BE2C (cell line): ENCODE data around the gene CHAMP1.

ENCODE experiments used
- DNase-seq: peaks from one replicate; pipeline ENCODE4 v3.0.0-alpha.2; 2020
- H3K27me3 ChIP-seq: fragments of 250-450 bp; sonication (Bioruptor Pico); 2 replicates; pipeline ENCODE4 v1.5.1; 2020; ENCODE audit warnings: mild to moderate bottlenecking
- H3K36me3 ChIP-seq: fragments of 250-450 bp; sonication (Bioruptor Pico); 2 replicates; pipeline ENCODE4 v1.5.1; 2020; ENCODE audit warnings: mild to moderate bottlenecking
- H3K4me1 ChIP-seq: fragments of 250-450 bp; sonication (Bioruptor Pico); 2 replicates; pipeline ENCODE4 v1.5.1; 2020
- H3K4me3 ChIP-seq: 2 replicates; pipeline ENCODE4 v1.5.1; 2011; ENCODE audit warnings: low read depth, low read length
- H3K9me3 ChIP-seq: fragments of 250-450 bp; sonication (Bioruptor Pico); 2 replicates; pipeline ENCODE4 v1.5.1; 2020
- CTCF ChIP-seq: IDR thresholded peaks from 2 replicates; pipeline ENCODE4 v1.5.1; 2012; ENCODE audit warnings: mild to moderate bottlenecking, low read depth, low read length

The CHAMP1 gene

GRCh38 chr13:114296448-114296847, 17.9 kb upstream of the CHAMP1 start:
- H3K9me3 ChIP-seq, result no peaks in the 10 kb centered on the region
- H3K36me3 ChIP-seq, result peaks cover 59% of the 10 kb centered on the region
- H3K4me1 ChIP-seq, result no peaks in the 10 kb centered on the region
- no peak for DNase-seq
- no peaks in the 10 kb centered on the region for H3K27me3 ChIP-seq
- TF ChIP-seq CTCF, result no peak
- H3K4me3 ChIP-seq, result no peak overlapping the region

- Histone ChIP-seq H3K4me1 (no peaks in the 10 kb centered on the region), H3K9me3 (no peaks in the 10 kb centered on the region), H3K36me3 (peaks cover 60% of the 10 kb centered on the region), H3K4me3 (no peak overlapping the region), H3K27me3 (no peaks in the 10 kb centered on the region)
- DNase-seq, result no peak
- no peak for TF ChIP-seq CTCF
Measured at GRCh38 chr13:114296902-114297301, 17.4 kb upstream of the CHAMP1 start.

GRCh38 chr13:114298866-114299265, 15.4 kb upstream of the CHAMP1 start:
- H3K36me3 ChIP-seq, result peaks cover 66% of the 10 kb centered on the region
- no peak overlapping the region for H3K4me3 ChIP-seq
- DNase-seq, result no peak
- no peaks in the 10 kb centered on the region for H3K9me3 ChIP-seq
- TF ChIP-seq CTCF, result no peak
- no peaks in the 10 kb centered on the region for H3K27me3 ChIP-seq
- H3K4me1 ChIP-seq, result no peaks in the 10 kb centered on the region

- Histone ChIP-seq H3K27me3 (no peaks in the 10 kb centered on the region), H3K36me3 (peaks cover 67% of the 10 kb centered on the region), H3K9me3 (no peaks in the 10 kb centered on the region), H3K4me3 (no peak overlapping the region), H3K4me1 (no peaks in the 10 kb centered on the region)
- TF ChIP-seq CTCF, result no peak
- DNase-seq, result no peak
Measured at GRCh38 chr13:114299604-114300305, 14.5 kb upstream of the CHAMP1 start.

- no peaks in the 10 kb centered on the region for H3K4me1 ChIP-seq
- no peak for TF ChIP-seq CTCF
- no peaks in the 10 kb centered on the region for H3K9me3 ChIP-seq
- H3K27me3 ChIP-seq, result no peaks in the 10 kb centered on the region
- peaks cover 57% of the 10 kb centered on the region for H3K36me3 ChIP-seq
- H3K4me3 ChIP-seq, result no peak overlapping the region
- DNase-seq, result no peak
Measured at GRCh38 chr13:114303700-114304327, 10.5 kb upstream of the CHAMP1 start.

GRCh38 chr13:114304346-114305034, 9.8 kb upstream of the CHAMP1 start:
- H3K9me3 ChIP-seq, result no peaks in the 10 kb centered on the region
- TF ChIP-seq CTCF, result no peak
- H3K36me3 ChIP-seq, result peaks cover 50% of the 10 kb centered on the region

More at GRCh38 chr13:114304346-114305034, 9.8 kb upstream of the CHAMP1 start:
- DNase-seq, result no peak
- H3K4me1 ChIP-seq, result no peaks in the 10 kb centered on the region
- H3K4me3 ChIP-seq, result no peak overlapping the region
- no peaks in the 10 kb centered on the region for H3K27me3 ChIP-seq
